Upper lobe of left lung (tissue), 4 donors: ENCODE results near the gene SLC48A1.

Experiments used
- POLR2A ChIP-seq, 4 donors: fragments of 450-650 bp; IDR thresholded peaks; one replicate each; pipeline ENCODE4 v1.5.1; 2016 to 2017; ENCODE audit warnings: antibody characterized with exemption in 4 of 4, mild to moderate bottlenecking in 2 of 4
- POLR2AphosphoS5 ChIP-seq, 2 donors: sonication (generic); formaldehyde crosslinking; IDR thresholded peaks; one replicate each; pipeline ENCODE4 v1.5.1; 2017; ENCODE audit warnings: antibody characterized with exemption in 2 of 2
- TF ChIP-seq, protein P1 (sequence below), 6 experiments: fragments of 450-650 bp in 4 of 6; fragments of 200-600 bp in 2 of 6; sonication (generic) in 2 of 6; IDR thresholded peaks; one replicate each; pipeline ENCODE4 v1.5.1; 2016 to 2019; ENCODE audit warnings: antibody characterized with exemption in 6 of 6

DNA sequence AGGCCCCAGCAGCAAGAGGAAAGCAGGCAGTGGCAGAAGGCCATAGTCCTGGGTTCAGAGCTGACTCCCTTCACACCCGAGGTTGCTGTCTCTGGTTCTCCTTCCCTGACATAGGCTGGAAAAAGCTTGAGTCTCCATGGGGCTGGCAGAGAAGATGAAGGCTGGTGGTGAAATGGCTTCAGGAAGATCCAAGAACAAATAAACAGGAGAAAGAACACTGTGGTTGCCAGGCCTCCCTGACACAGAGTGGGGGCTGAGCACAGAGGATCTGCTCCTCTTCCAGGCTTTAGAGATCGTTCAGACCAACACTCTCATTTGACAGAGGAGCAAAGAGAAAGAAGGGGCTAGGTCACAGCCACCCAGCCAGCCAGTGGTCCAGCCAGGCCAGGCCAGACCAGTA lies 32.4 kb downstream of the SLC48A1 start:
- TF ChIP-seq, protein P1, sequence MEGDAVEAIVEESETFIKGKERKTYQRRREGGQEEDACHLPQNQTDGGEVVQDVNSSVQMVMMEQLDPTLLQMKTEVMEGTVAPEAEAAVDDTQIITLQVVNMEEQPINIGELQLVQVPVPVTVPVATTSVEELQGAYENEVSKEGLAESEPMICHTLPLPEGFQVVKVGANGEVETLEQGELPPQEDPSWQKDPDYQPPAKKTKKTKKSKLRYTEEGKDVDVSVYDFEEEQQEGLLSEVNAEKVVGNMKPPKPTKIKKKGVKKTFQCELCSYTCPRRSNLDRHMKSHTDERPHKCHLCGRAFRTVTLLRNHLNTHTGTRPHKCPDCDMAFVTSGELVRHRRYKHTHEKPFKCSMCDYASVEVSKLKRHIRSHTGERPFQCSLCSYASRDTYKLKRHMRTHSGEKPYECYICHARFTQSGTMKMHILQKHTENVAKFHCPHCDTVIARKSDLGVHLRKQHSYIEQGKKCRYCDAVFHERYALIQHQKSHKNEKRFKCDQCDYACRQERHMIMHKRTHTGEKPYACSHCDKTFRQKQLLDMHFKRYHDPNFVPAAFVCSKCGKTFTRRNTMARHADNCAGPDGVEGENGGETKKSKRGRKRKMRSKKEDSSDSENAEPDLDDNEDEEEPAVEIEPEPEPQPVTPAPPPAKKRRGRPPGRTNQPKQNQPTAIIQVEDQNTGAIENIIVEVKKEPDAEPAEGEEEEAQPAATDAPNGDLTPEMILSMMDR (IDR thresholded peaks at IDR 0.05) = no peak
- TF ChIP-seq POLR2A (IDR thresholded peaks at IDR 0.05) = no peak
- TF ChIP-seq POLR2AphosphoS5 (IDR thresholded peaks at IDR 0.05) = no peak
